ENCODE data around the gene PCCA.
"Not testable (repeated sequence)": the region's sequence is repeated elsewhere in the genome, so short reads cannot be mapped to it uniquely, and the experiment has no call there.

PCCA gene

DNA sequence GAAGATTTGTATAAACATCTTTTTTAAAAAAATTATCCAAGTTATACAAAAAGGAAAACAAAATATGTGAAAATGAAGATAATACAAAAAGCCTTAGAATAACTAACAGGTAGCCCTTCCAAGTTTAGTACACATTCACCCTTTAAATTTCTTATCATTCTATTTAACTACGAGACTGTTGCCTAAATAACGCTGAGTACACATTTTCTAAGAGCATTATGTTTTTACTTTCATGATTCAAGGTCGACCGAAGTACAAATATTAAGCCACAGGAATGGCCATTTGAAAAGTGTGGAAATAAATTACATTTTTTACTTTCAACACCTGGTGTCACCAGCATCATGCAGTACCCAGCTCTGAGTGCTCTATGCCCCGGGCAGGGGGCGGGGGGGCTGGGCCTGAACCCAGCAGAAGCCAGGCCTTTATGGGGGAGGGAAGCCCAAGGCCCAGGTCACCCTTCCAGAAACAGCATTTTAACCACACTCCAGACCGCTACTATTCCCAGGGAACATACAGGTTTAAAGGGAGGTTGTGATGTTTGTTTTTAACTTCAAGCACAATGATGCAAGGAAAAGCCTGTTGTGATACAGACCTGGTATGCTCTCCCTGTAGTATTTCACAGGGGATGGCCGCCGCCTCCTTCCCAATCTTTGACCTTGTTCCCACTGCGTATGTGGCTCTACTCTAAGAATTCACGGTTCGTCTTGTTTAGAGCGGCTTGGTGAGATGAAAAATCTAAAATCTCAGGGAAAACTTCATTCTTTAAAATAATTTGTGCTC is 475.7 kb downstream of the PCCA start:
- H3K4me3 ChIP-seq = no peak overlapping the region
- DNase-seq (ENCODE audit: low spot score) = no peak
- TF ChIP-seq, protein P1, sequence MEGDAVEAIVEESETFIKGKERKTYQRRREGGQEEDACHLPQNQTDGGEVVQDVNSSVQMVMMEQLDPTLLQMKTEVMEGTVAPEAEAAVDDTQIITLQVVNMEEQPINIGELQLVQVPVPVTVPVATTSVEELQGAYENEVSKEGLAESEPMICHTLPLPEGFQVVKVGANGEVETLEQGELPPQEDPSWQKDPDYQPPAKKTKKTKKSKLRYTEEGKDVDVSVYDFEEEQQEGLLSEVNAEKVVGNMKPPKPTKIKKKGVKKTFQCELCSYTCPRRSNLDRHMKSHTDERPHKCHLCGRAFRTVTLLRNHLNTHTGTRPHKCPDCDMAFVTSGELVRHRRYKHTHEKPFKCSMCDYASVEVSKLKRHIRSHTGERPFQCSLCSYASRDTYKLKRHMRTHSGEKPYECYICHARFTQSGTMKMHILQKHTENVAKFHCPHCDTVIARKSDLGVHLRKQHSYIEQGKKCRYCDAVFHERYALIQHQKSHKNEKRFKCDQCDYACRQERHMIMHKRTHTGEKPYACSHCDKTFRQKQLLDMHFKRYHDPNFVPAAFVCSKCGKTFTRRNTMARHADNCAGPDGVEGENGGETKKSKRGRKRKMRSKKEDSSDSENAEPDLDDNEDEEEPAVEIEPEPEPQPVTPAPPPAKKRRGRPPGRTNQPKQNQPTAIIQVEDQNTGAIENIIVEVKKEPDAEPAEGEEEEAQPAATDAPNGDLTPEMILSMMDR (IDR thresholded peaks at IDR 0.05) = no peak
- H3K27ac ChIP-seq = no peak overlapping the region

DNA sequence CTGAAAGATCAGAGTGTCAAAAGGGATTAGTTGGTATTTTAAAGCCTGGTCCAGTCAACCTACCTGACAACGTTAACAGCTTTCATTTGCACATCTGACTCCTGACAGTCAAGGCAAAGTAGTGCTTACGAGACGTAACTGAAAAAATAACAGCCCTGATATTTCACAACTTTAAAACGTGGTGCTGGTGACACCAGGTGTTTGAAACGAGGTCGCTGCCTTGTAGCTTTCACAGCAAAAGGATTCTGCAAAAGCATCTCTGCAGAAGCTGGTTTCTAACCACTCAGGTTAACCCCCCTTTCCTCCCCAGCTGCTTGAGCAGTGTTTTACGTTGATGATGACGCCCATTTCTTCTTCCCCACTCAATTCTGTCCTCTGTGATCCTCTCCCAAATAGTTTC is 476.4 kb downstream of the PCCA start:
- Histone ChIP-seq H3K4me3 (no peak overlapping the region), H3K27ac (no peak overlapping the region)
- TF ChIP-seq, protein P1 (IDR thresholded peaks at IDR 0.05) = no peak
- no peak for DNase-seq (ENCODE audit: low spot score)

DNA sequence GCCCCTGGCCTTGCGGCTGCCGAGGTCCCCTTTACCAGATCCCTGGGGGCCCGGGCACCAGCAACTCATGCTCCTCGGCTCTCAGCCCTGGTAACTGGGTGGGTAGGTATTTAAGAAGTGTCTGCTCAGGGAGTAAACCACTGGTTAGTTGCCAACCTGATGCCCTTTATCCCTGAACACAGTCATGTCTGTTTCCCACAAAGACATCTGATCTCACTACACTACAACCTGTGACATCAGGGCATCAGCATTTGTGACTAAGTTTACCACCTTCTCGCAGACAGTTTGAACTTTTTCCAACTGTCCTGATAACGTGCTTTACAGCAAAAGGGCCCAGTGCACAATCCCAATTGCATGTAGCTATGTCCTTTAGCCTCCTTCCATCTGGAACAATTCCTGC is 477.6 kb downstream of the PCCA start:
- Histone ChIP-seq H3K4me3 (no peak overlapping the region), H3K27ac (no peak overlapping the region)
- TF ChIP-seq, protein P1 (IDR thresholded peaks at IDR 0.05) = no peak
- DNase-seq (ENCODE audit: low spot score) = no peak

DNA sequence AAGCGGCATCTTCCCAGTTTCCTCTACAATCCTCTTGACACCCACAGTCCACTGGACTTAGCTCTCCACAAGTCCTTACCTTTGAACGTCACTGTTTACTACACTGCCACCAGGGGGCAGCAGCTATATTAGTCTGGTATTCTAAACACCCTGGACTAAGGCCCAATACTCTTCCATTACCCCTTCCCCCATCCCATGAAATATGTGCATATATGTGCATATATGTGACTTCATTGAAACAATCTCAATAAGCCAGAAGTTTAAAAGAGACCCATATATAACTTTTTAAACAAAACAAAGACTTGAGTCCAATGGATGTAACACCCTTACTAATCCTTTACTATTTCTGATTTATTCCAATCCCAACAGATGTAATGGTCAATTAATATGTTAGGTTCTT is 484.2 kb downstream of the PCCA start:
- TF ChIP-seq, protein P1 (IDR thresholded peaks at IDR 0.05) = no peak
- no peak overlapping the region for H3K4me3 ChIP-seq
- H3K27ac ChIP-seq = no peak overlapping the region
- no peak for DNase-seq (ENCODE audit: low spot score)

DNA sequence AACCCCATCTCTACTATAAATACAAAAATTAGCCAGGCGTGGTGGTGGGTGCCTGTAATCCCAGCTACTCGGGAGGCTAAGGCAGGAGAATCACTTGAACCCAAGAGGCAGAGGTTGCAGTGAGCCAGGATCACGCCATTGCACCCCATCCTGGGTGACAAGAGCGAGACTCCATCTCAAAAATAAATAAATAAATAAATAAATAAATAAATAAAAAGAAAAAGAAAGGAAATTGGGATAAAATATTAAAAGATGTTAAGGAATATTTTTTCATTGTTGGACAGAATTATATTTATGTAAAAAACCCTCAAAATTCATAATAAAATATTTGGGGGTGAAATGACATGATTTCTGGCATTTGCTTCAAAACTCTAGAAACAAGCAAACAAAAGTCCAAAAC is 488.3 kb downstream of the PCCA start:
- not testable (repeated sequence) for H3K27ac ChIP-seq; DNase-seq (ENCODE audit: low spot score); H3K4me3 ChIP-seq

All from coronary artery (tissue), 2 donors.